ENCODE measurements around the gene CNGB1.

- no peak for TF ChIP-seq TAF1 (IDR thresholded peaks at IDR 0.05; ENCODE audit: low read depth)
- no peak for TF ChIP-seq NFIC (IDR thresholded peaks at IDR 0.05)
- no peak for TF ChIP-seq CREB1 (IDR thresholded peaks at IDR 0.05; ENCODE audit: low read depth)
- no peak for TF ChIP-seq TCF12 (IDR thresholded peaks at IDR 0.05; ENCODE audit: low read depth)
- peak; percentile 54; the same call in 1 of the 2 replicates for TF ChIP-seq MAX (IDR thresholded peaks at IDR 0.05)
- no peak for TF ChIP-seq CEBPB (IDR thresholded peaks at IDR 0.05)
- no peak for TF ChIP-seq EGR1 (IDR thresholded peaks at IDR 0.05)
- no peak for TF ChIP-seq EP300 (IDR thresholded peaks at IDR 0.05; ENCODE audit: borderline replicate concordance)
- peak; percentile 16; the same call in 1 of the 2 replicates for TF ChIP-seq TEAD4 (IDR thresholded peaks at IDR 0.05)
- no peak for TF ChIP-seq FOXM1 (IDR thresholded peaks at IDR 0.05; ENCODE audit: borderline replicate concordance, low read depth)
- TF ChIP-seq REST (IDR thresholded peaks at IDR 0.05; ENCODE audit: low read depth): no peak
These were observed 72.0 kb downstream of the CNGB1 start for GRCh38 chr16:57898961-57899360.
